SJCRH30 (cell line): ENCODE results near the gene SNX32. TPM values are rescaled to one million over a fixed set of nuclear protein-coding genes. Genes with fewer than 3 reads are reported as not detected.

ENCODE experiments used
- DNase-seq, 2 experiments: peaks; one replicate each; pipeline ENCODE4 v3.0.0-alpha.2; 2015 to 2020
- H3K27ac ChIP-seq: fragments of 250-450 bp; sonication (Bioruptor Pico); 2 replicates; pipeline ENCODE4 v1.5.1; 2020; ENCODE audit warnings: mild to moderate bottlenecking, moderate library complexity
- H3K27me3 ChIP-seq: fragments of 250-450 bp; sonication (Bioruptor Pico); 2 replicates; pipeline ENCODE4 v1.5.1; 2020; ENCODE audit warnings: mild to moderate bottlenecking, moderate library complexity
- H3K36me3 ChIP-seq: fragments of 250-450 bp; sonication (Bioruptor Pico); 2 replicates; pipeline ENCODE4 v1.5.1; 2020; ENCODE audit warnings: mild to moderate bottlenecking, moderate library complexity
- H3K4me1 ChIP-seq: fragments of 250-450 bp; sonication (Bioruptor Pico); 2 replicates; pipeline ENCODE4 v1.5.1; 2020; ENCODE audit warnings: mild to moderate bottlenecking, moderate library complexity
- H3K4me3 ChIP-seq: fragments of 250-450 bp; sonication (Bioruptor Pico); 2 replicates; pipeline ENCODE4 v1.5.1; 2020; ENCODE audit warnings: mild to moderate bottlenecking, moderate library complexity
- H3K9me3 ChIP-seq: fragments of 250-450 bp; sonication (Bioruptor Pico); replicated peaks from 2 replicates; pipeline ENCODE4 v1.5.1; 2020; ENCODE audit warnings: mild to moderate bottlenecking, moderate library complexity
- total RNA-seq: library from RNA; depleted of rRNA; stranded (reverse); fragments of >200 nt; shearing (Covaris generic); gene quantifications from 2 replicates; pipeline ENCODE4 v1.2.3, GENCODE V29; 2014

Gene SNX32
- total RNA-seq, 1 experiment from 2014 or later: 0.04 TPM

GRCh38 chr11:65871811-65872548 lies 38.2 kb downstream of the SNX32 start:
- Histone ChIP-seq H3K4me3 (peak overlapping the region; percentile 58), H3K27me3 (no peaks in the 10 kb centered on the region), H3K36me3 (peaks cover 7% of the 10 kb centered on the region), H3K4me1 (peaks cover 5% of the 10 kb centered on the region; the same call in 1 of the 2 replicates), H3K27ac (peak overlapping the region; percentile 19; the same call in 1 of the 2 replicates), H3K9me3 (no peaks in the 10 kb centered on the region)
- DNase-seq: peak; percentile 42 to 55

GRCh38 chr11:65872586-65873317 lies 39.0 kb downstream of the SNX32 start, which contains the start of gene EFEMP2:
Gene EFEMP2, minus strand, starts transcription at chr11:65872800. Its CDS starts 446 bp downstream, at chr11:65872354.
- Histone ChIP-seq H3K27me3 (no peaks in the 10 kb centered on the region), H3K27ac (peak within 1 kb of the TSS; percentile 19; the same call in 1 of the 2 replicates), H3K4me1 (peaks cover 5% of the 10 kb centered on the region; the same call in 1 of the 2 replicates), H3K36me3 (peaks cover 2% of the 10 kb centered on the region), H3K4me3 (peak within 1 kb of the TSS; percentile 58), H3K9me3 (no peaks in the 10 kb centered on the region)
- peak; percentile 41 to 42 for DNase-seq

GRCh38 chr11:65873318-65874156 lies 39.8 kb downstream of the SNX32 start:
- peaks cover 5% of the 10 kb centered on the region; the same call in 1 of the 2 replicates for H3K4me1 ChIP-seq
- no peaks in the 10 kb centered on the region for H3K36me3 ChIP-seq
- H3K9me3 ChIP-seq: no peaks in the 10 kb centered on the region
- H3K27me3 ChIP-seq: no peaks in the 10 kb centered on the region
- DNase-seq: peak; percentile 93 to 95
- H3K27ac ChIP-seq: no peak overlapping the region
- H3K4me3 ChIP-seq: peak overlapping the region; percentile 58

GRCh38 chr11:65879617-65880016 lies 45.9 kb downstream of the SNX32 start, which contains the start of gene CTSW:
Gene CTSW, plus strand, starts transcription at chr11:65879837. Its CDS starts 18 bp downstream, at chr11:65879855.
- Histone ChIP-seq H3K4me3 (no peak within 1 kb of the TSS), H3K27ac (no peak within 1 kb of the TSS), H3K9me3 (no peaks in the 10 kb centered on the region), H3K27me3 (no peaks in the 10 kb centered on the region), H3K4me1 (no peaks in the 10 kb centered on the region), H3K36me3 (peaks cover 13% of the 10 kb centered on the region)
- no peak for DNase-seq

GRCh38 chr11:65880027-65880426 lies 46.3 kb downstream of the SNX32 start:
- no peaks in the 10 kb centered on the region for H3K9me3 ChIP-seq
- peaks cover 15% of the 10 kb centered on the region for H3K36me3 ChIP-seq
- H3K27me3 ChIP-seq: no peaks in the 10 kb centered on the region
- no peak overlapping the region for H3K4me3 ChIP-seq
- no peak for DNase-seq
- no peaks in the 10 kb centered on the region for H3K4me1 ChIP-seq
- no peak overlapping the region for H3K27ac ChIP-seq

- Histone ChIP-seq H3K27me3 (no peaks in the 10 kb centered on the region), H3K4me3 (no peak overlapping the region), H3K4me1 (no peaks in the 10 kb centered on the region), H3K27ac (no peak overlapping the region), H3K9me3 (no peaks in the 10 kb centered on the region), H3K36me3 (peaks cover 17% of the 10 kb centered on the region)
- DNase-seq: no peak
These were observed 47.2 kb downstream of the SNX32 start for GRCh38 chr11:65880844-65881421.

- no peak for DNase-seq
- Histone ChIP-seq H3K36me3 (peaks cover 17% of the 10 kb centered on the region), H3K9me3 (no peaks in the 10 kb centered on the region)
These were observed 48.6 kb downstream of the SNX32 start for GRCh38 chr11:65882120-65883057.

GRCh38 chr11:65883058-65883761 lies 49.4 kb downstream of the SNX32 start:
- H3K36me3 ChIP-seq: peaks cover 17% of the 10 kb centered on the region

More at GRCh38 chr11:65882120-65883057, 48.6 kb downstream of the SNX32 start:
- H3K27me3 ChIP-seq: no peaks in the 10 kb centered on the region
- H3K4me3 ChIP-seq: no peak overlapping the region
- no peaks in the 10 kb centered on the region for H3K4me1 ChIP-seq
- no peak overlapping the region for H3K27ac ChIP-seq

GRCh38 chr11:65883786-65884715 lies 50.3 kb downstream of the SNX32 start:
- Histone ChIP-seq H3K4me3 (no peak overlapping the region), H3K27me3 (no peaks in the 10 kb centered on the region), H3K4me1 (no peaks in the 10 kb centered on the region), H3K9me3 (no peaks in the 10 kb centered on the region), H3K27ac (no peak overlapping the region), H3K36me3 (peaks cover 17% of the 10 kb centered on the region)
- no peak for DNase-seq

More at GRCh38 chr11:65883058-65883761, 49.4 kb downstream of the SNX32 start:
- H3K9me3 ChIP-seq: no peaks in the 10 kb centered on the region
- no peak overlapping the region for H3K4me3 ChIP-seq
- DNase-seq: no peak
- no peaks in the 10 kb centered on the region for H3K27me3 ChIP-seq
- H3K4me1 ChIP-seq: no peaks in the 10 kb centered on the region
- H3K27ac ChIP-seq: no peak overlapping the region

GRCh38 chr11:65884716-65885092 lies 50.9 kb downstream of the SNX32 start:
- Histone ChIP-seq H3K4me1 (peaks cover 3% of the 10 kb centered on the region; the same call in 1 of the 2 replicates), H3K27me3 (no peaks in the 10 kb centered on the region), H3K36me3 (peaks cover 17% of the 10 kb centered on the region), H3K4me3 (no peak overlapping the region), H3K9me3 (no peaks in the 10 kb centered on the region), H3K27ac (no peak overlapping the region)
- peak; percentile 73 to 83 for DNase-seq

- H3K27ac ChIP-seq: no peak overlapping the region
- H3K4me3 ChIP-seq: no peak overlapping the region
- no peaks in the 10 kb centered on the region for H3K27me3 ChIP-seq
- H3K4me1 ChIP-seq: peaks cover 5% of the 10 kb centered on the region; the same call in 1 of the 2 replicates
- H3K9me3 ChIP-seq: no peaks in the 10 kb centered on the region
- peaks cover 17% of the 10 kb centered on the region for H3K36me3 ChIP-seq
- DNase-seq: no peak
These were observed 51.5 kb downstream of the SNX32 start for GRCh38 chr11:65885231-65885630.
